C1 segment of cervical spinal cord (tissue), 14 donors: ENCODE data around the gene PTPN2.
"Not testable (repeated sequence)": the region's sequence is repeated elsewhere in the genome, so short reads cannot be mapped to it uniquely, and the experiment has no call there.

Experiments used
- DNase-seq, 14 donors: peaks; one replicate each; lab custom pipeline; 2025; lab: John Stamatoyannopoulos, UW

The PTPN2 gene

GRCh38 chr18:12772111-12772510 is 111.9 kb downstream of the PTPN2 start:
- DNase-seq: no peak

- no peak for DNase-seq
Measured at GRCh38 chr18:12770469-12771219, 113.4 kb downstream of the PTPN2 start.

GRCh38 chr18:12769644-12770440 is 114.2 kb downstream of the PTPN2 start:
- DNase-seq: no peak

GRCh38 chr18:12769136-12769535 is 114.9 kb downstream of the PTPN2 start:
- no peak for DNase-seq

GRCh38 chr18:12768625-12769024 is 115.4 kb downstream of the PTPN2 start:
- no peak for DNase-seq

- no peak for DNase-seq
Measured at GRCh38 chr18:12767580-12768155, 116.4 kb downstream of the PTPN2 start.

GRCh38 chr18:12766986-12767433 is 117.0 kb downstream of the PTPN2 start:
- DNase-seq: no peak

- no peak for DNase-seq
Measured at GRCh38 chr18:12765586-12765985, 118.5 kb downstream of the PTPN2 start.

GRCh38 chr18:12765126-12765525 is 118.9 kb downstream of the PTPN2 start:
- DNase-seq: no peak

- DNase-seq: not testable (repeated sequence)
Measured at GRCh38 chr18:12758566-12758965, 125.5 kb downstream of the PTPN2 start.

- DNase-seq: not testable (repeated sequence)
Measured at GRCh38 chr18:12756619-12757239, 127.3 kb downstream of the PTPN2 start.

- DNase-seq: not testable (repeated sequence)
Measured at GRCh38 chr18:12755606-12756005, 128.4 kb downstream of the PTPN2 start.

GRCh38 chr18:12754511-12754910 is 129.5 kb downstream of the PTPN2 start:
- no peak for DNase-seq

GRCh38 chr18:12751891-12752290 is 132.1 kb downstream of the PTPN2 start:
- peak in 1 of 14 donors; percentile 26 for DNase-seq

GRCh38 chr18:12751503-12751884 is 132.5 kb downstream of the PTPN2 start:
- no peak for DNase-seq

- no peak for DNase-seq
Measured at GRCh38 chr18:12750715-12751502, 133.1 kb downstream of the PTPN2 start.

GRCh38 chr18:12750076-12750714 is 133.8 kb downstream of the PTPN2 start:
- no peak for DNase-seq

GRCh38 chr18:12749121-12749520 is 134.9 kb downstream of the PTPN2 start:
- no peak for DNase-seq

- no peak for DNase-seq
Measured at GRCh38 chr18:12748671-12749070, 135.4 kb downstream of the PTPN2 start.

GRCh38 chr18:12747530-12748315 is 136.3 kb downstream of the PTPN2 start:
- DNase-seq: no peak
